Hepatocyte (in vitro differentiated cells): ENCODE results near the gene DNAJC30. TPM values are rescaled to one million over a fixed set of nuclear protein-coding genes. Genes with fewer than 3 reads are reported as not detected.

Experiments used
- DNase-seq: peaks from one replicate; pipeline ENCODE4 v3.0.0-alpha.2; 2016; ENCODE audit warnings: low spot score
- H2AFZ ChIP-seq: fragments of 200-600 bp; sonication (generic); 2 replicates; pipeline ENCODE4 v1.6.0; 2016; ENCODE audit warnings: antibody characterized with exemption, mild to moderate bottlenecking
- H3K27ac ChIP-seq: fragments of 200-600 bp; sonication (generic); 2 replicates; pipeline ENCODE4 v1.5.1; 2016; ENCODE audit warnings: mild to moderate bottlenecking
- H3K27me3 ChIP-seq: fragments of 200-600 bp; sonication (generic); 2 replicates; pipeline ENCODE4 v1.6.1; 2016
- H3K36me3 ChIP-seq: fragments of 200-600 bp; sonication (generic); replicated peaks from 2 replicates; pipeline ENCODE4 v1.5.1; 2016; ENCODE audit warnings: low read depth; ENCODE audit not compliant: insufficient read depth
- H3K4me1 ChIP-seq: fragments of 200-600 bp; sonication (generic); 2 replicates; pipeline ENCODE4 v1.5.1; 2016; ENCODE audit warnings: mild to moderate bottlenecking, moderate library complexity; ENCODE audit not compliant: insufficient read depth
- H3K4me2 ChIP-seq: fragments of 200-600 bp; sonication (generic); 2 replicates; pipeline ENCODE4 v1.6.0; 2016
- H3K4me3 ChIP-seq: fragments of 200-600 bp; sonication (generic); 2 replicates; pipeline ENCODE4 v1.5.1; 2016; ENCODE audit warnings: mild to moderate bottlenecking
- H3K79me2 ChIP-seq: fragments of 200-600 bp; sonication (generic); 2 replicates; pipeline ENCODE4 v1.6.0; 2017; ENCODE audit warnings: mild to moderate bottlenecking
- H3K9me2 ChIP-seq: fragments of 200-600 bp; sonication (generic); replicated peaks from 2 replicates; pipeline ENCODE4 v1.6.0; 2017; ENCODE audit warnings: mild to moderate bottlenecking; ENCODE audit not compliant: insufficient read depth
- H3K9me3 ChIP-seq: fragments of 200-600 bp; sonication (generic); 2 replicates; pipeline ENCODE4 v1.5.1; 2016; ENCODE audit warnings: low read depth, mild to moderate bottlenecking
- H4K20me1 ChIP-seq: fragments of 200-600 bp; sonication (generic); 2 replicates; pipeline ENCODE4 v1.6.0; 2016; ENCODE audit warnings: mild to moderate bottlenecking; ENCODE audit not compliant: insufficient read depth, poor library complexity, severe bottlenecking
- CTCF ChIP-seq: fragments of 200-600 bp; sonication (generic); IDR thresholded peaks from 2 replicates; pipeline ENCODE4 v1.5.1; 2016; ENCODE audit warnings: antibody characterized with exemption, mild to moderate bottlenecking; ENCODE audit not compliant: poor library complexity
- EZH2 ChIP-seq: fragments of 200-600 bp; sonication (generic); IDR thresholded peaks from 2 replicates; pipeline ENCODE4 v1.6.1; 2016; ENCODE audit warnings: antibody characterized with exemption, mild to moderate bottlenecking, borderline replicate concordance
- EZH2phosphoT487 ChIP-seq: fragments of 200-600 bp; sonication (generic); IDR thresholded peaks from one replicate; pipeline ENCODE4 v1.6.1; 2018; ENCODE audit warnings: antibody characterized with exemption, mild to moderate bottlenecking, low read depth, moderate library complexity; ENCODE audit not compliant: unreplicated experiment, severe bottlenecking
- WGBS: methylation state at CpG from one replicate; pipeline ENCODE4 v1.1.6; 2016; ENCODE audit warnings: low lambda C conversion rate; ENCODE audit errors: missing lambda C conversion rate; 5-methylcytosine and 5-hydroxymethylcytosine counted together
- polyA plus RNA-seq: library from polyadenylated mRNA; unstranded; fragments of >200 nt; fragmentation: Nextera tagmentation; extraction: Ambion mirVana; gene quantifications from 2 replicates; pipeline ENCODE4 v1.2.1, GENCODE V29; 2016
- total RNA-seq: library from RNA; depleted of rRNA; stranded (reverse); fragments of >200 nt; gene quantifications from 2 replicates; pipeline ENCODE4 v1.2.3, GENCODE V29; 2014

Gene DNAJC30
- total and polyA plus RNA-seq, 2 experiments from 2014 or later, result 3.0 to 13.9 TPM

GRCh38 chr7:73707045-73707631, 23.9 kb upstream of the DNAJC30 start:
- Histone ChIP-seq H3K36me3 (no peaks in the 10 kb centered on the region), H3K27ac (no peak overlapping the region), H4K20me1 (no peaks in the 10 kb centered on the region), H3K27me3 (no peaks in the 10 kb centered on the region), H2AFZ (no peak overlapping the region), H3K9me3 (no peaks in the 10 kb centered on the region), H3K4me1 (peaks cover 8% of the 10 kb centered on the region), H3K4me2 (no peak overlapping the region), H3K4me3 (no peak overlapping the region), H3K9me2 (no peaks in the 10 kb centered on the region), H3K79me2 (peaks cover 29% of the 10 kb centered on the region)
- DNase-seq, result no peak
- TF ChIP-seq EZH2phosphoT487 (no peak), EZH2 (no peak), CTCF (no peak)
- 97% methylated on average over 15 of the region's 15 CpGs for WGBS

GRCh38 chr7:73706126-73707044, 23.1 kb upstream of the DNAJC30 start:
- H3K9me2 ChIP-seq, result no peaks in the 10 kb centered on the region
- WGBS, result 91% methylated on average over 24 of the region's 25 CpGs
- no peaks in the 10 kb centered on the region for H4K20me1 ChIP-seq

GRCh38 chr7:73705551-73705920, 22.3 kb upstream of the DNAJC30 start:
- Histone ChIP-seq H3K36me3 (no peaks in the 10 kb centered on the region), H3K4me1 (peaks cover 8% of the 10 kb centered on the region), H3K27ac (no peak overlapping the region), H3K79me2 (peaks cover 13% of the 10 kb centered on the region), H4K20me1 (no peaks in the 10 kb centered on the region), H3K4me2 (no peak overlapping the region), H3K9me2 (no peaks in the 10 kb centered on the region), H2AFZ (no peak overlapping the region), H3K9me3 (no peaks in the 10 kb centered on the region), H3K4me3 (no peak overlapping the region), H3K27me3 (no peaks in the 10 kb centered on the region)
- DNase-seq, result no peak
- 94% methylated on average over 10 of the region's 10 CpGs for WGBS
- TF ChIP-seq CTCF (no peak), EZH2phosphoT487 (no peak), EZH2 (no peak)

More at GRCh38 chr7:73706126-73707044, 23.1 kb upstream of the DNAJC30 start:
- H3K79me2 ChIP-seq, result peaks cover 22% of the 10 kb centered on the region
- H2AFZ ChIP-seq, result no peak overlapping the region
- H3K4me3 ChIP-seq, result no peak overlapping the region
- H3K27me3 ChIP-seq, result no peaks in the 10 kb centered on the region
- no peak overlapping the region for H3K27ac ChIP-seq
- no peaks in the 10 kb centered on the region for H3K36me3 ChIP-seq
- TF ChIP-seq EZH2phosphoT487 (no peak), CTCF (no peak), EZH2 (no peak)
- no peak for DNase-seq
- no peaks in the 10 kb centered on the region for H3K9me3 ChIP-seq
- H3K4me1 ChIP-seq, result peaks cover 8% of the 10 kb centered on the region
- H3K4me2 ChIP-seq, result no peak overlapping the region
